Activated effector memory CD4-positive, alpha-beta T cell treated with anti-CD3 and anti-CD28 coated beads, Interleukin-2, amount 50 U/mL, for 16 hours (primary cell): Measurements from ENCODE around the gene SCART1.
"Not testable (repeated sequence)": the region's sequence is repeated elsewhere in the genome, so short reads cannot be mapped to it uniquely, and the experiment has no call there.

Experiments
- DNase-seq: peaks from one replicate; pipeline ENCODE4 v3.0.0-alpha.2; 2020

SCART1 gene

DNA sequence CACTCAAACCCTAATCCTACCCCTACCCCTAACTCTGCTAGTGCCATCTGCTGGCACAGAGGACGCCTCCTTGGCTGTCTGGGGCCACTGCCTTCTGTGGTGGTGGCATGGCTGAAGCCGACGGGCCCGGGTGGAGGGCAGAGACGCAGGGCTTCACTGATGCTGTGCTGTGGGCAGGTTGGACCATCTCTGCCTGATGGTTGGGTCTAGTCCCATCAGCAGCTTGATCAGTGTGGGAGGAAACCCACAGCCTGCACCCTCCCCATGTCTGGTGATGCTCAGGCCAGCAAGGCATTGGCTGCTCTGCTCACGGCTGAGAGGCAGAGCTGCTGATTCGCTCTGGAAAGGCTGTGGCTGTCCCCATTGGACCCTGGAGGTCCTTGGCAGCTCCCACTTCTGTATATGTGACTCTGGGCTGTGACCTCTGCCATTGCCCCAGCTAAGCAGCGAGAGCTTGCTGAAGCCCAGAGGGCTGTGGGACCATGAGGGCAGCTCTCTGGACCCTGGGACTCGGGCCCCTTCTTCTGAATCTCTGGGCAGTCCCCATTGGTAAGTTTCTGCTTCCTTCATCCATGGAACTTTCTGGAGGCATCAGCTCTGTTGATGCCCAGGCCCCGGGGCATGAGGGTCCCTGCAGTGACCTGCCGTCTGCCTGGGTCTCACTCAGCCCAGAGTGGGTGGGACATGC lies at the start of gene SCART1:
Gene SCART1 (plus strand): TSS at position 430 of the 688 bp plus-strand sequence. CDS start 53 bp downstream, at position 483.
- DNase-seq: peak; percentile 65

DNA sequence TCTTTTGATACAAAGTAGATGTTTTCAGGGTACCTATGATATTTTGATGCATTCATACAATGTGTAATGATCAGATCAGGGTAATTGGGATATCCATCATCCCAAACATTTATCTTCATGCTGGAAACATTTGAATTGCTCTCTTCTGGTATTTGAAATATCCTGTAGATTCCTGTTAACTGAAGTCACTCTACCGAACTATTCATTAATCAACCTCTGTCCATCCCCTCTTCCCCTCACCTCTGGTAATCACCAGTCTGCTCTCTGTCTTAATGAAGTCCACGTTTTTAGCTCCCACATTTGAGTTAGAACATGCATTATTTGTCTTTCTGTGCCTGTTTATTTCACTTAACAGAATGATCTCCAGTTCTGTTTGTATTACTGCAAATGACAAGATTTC lies 48.5 kb upstream of the SCART1 start:
- no peak for DNase-seq

DNA sequence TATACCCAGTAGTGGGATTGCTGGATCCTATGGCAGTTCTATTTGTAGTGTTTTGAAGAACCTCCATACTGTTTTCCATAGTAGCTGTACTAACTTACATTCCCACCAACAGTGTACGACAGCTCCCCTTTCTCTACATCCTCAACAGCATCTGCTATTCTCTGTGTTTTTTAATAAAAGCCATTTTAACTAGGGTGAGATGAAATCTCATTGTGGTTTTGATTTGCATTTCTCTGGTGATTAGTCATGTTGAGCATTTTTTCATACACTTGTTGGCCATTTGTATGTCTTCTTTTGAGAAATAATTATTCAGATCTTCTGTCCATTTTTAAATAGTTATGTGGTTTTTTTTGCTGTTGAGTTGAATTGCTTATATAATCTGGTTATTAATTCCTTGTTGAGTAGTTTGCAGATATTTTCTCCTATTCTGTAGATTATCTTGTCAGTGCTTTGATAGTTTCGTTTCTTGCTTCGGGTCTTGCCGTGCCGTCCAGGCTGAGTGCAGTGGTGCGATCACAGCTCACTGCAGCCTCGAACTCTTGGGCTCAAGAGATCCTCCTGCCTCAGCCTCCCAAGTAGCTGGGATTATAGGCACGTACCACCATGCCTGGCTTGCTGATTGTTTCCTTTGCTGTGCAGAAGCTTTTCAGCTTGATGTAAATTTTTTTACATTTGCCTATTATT lies 47.8 kb upstream of the SCART1 start:
- DNase-seq: peak; percentile 22

DNA sequence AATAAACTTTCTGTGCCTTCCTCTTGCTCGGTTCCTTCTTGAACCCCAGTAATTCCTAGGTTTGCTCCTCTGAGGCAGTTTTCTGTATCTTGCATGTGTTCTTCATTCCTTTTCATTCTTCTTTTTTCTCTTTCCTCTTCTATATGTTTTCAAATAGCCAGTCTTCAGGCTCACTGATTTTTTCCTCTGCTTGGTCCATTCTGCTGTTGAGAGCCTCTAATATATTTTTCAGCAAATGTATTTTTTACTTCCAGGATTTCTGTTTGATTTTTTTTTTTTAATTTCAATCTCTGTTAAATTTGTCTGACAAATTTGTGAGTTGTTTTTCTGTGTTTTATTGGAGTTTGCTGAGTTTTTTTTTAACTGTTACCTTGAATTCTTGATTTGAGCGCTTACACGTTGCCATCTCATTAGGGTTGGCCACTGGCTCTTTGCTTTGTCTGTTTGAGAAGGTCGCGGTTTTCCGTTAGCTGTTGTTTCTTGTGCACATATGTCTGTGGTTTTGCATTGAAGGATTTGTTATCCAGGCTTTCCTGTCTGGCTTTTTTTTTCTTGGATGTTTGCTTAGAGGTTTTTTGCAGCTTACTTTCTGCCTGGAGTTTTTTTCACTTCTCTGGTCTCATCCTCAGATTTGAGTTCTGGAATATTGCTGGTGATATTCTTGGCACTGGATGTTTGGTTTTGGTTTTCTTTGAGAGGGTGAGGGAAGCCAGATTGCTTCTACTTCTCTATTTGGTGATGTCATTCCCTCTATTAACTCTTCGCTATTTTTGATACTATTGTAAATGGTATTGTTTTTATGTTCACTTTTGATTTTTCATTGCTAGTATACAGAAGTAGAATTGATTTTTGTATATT lies 42.0 kb upstream of the SCART1 start:
- DNase-seq: no peak

DNA sequence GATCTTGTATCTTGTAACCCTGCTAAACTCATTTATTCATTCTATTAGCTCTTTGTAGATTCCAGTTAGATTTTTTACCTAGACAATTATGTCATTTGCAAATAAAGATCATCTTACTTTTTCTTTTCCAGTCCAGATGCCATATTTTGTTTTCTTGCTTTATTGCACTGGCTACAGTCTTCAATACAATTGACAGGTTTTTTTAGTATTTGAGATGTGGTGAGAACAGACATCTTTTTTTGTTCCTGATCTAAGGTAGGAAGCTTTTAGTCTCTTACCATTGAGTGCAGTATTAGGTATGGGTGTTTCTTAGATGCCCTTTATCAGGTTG lies 41.4 kb upstream of the SCART1 start:
- DNase-seq: no peak

DNA sequence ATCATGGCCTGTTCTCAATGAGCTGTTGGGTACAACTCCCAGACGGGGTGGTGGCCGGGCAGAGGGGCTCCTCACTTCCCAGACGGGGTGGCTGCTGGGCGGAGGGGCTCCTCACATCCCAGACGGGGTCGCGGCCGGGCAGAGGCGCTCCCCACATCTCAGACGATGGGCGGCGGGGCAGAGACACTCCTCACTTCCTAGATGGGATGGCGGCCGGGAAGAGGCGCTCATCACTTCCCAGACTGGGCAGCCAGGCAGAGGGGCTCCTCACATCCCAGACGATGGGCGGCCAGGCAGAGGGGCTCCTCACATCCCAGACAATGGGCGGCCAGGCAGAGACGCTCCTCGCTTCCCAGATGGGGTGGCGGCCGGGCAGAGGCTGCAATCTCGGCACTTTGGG lies 39.3 kb upstream of the SCART1 start:
- DNase-seq: peak; percentile 49

DNA sequence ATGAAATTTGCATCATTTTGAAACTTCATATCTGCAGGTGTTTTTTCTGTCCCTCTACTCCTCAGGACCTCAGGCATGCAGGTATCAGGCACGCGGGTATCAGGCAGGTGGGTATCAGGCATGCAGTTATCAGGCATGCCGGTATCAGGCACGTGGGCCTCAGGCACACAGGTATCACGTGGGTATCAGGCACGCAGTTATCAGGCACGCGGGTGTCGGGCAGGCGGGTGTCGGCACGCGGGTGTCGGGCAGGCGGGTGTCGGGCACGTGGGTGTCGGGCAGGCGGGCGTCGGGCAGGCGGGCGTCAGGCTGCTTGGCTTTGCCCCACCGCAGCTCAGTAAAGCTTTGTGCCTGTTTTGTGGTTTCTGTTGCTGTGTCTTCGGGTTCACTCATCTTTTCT lies 38.0 kb upstream of the SCART1 start:
- DNase-seq: no peak

DNA sequence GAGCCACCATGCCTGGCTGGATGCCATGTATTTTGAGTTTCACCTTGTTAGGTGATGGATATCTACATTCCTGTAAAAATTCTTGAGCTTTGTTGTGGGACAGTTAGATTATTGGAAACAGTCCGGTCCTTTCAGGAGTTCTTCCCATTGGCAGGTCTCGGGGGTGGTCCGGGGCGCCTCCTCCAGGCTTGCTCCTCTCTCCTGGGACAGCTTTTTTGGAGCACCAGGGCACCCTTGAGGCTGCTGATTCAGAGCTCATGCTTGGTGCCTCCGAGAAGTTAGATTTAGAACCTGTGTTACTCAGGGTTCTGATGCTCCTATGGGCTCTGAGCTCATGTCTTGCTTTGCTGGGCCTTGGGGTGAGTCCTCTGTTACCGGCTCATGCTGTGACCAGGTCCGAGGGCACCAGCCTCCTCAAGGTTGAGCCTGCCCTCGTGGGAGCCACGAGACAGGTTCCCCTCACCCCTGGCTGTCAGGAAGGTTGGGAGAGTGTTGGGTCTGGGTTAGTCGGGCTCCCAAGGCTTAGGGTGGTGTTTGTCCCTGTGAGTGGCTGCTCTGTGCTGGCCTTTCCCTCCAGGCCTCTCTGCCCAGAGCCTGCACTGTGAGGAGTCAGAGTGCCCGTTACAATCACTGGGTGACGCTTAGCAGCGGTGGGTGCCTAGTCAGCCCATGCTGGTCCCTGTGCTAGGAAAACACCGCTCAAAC lies 35.3 kb upstream of the SCART1 start:
- no peak for DNase-seq

DNA sequence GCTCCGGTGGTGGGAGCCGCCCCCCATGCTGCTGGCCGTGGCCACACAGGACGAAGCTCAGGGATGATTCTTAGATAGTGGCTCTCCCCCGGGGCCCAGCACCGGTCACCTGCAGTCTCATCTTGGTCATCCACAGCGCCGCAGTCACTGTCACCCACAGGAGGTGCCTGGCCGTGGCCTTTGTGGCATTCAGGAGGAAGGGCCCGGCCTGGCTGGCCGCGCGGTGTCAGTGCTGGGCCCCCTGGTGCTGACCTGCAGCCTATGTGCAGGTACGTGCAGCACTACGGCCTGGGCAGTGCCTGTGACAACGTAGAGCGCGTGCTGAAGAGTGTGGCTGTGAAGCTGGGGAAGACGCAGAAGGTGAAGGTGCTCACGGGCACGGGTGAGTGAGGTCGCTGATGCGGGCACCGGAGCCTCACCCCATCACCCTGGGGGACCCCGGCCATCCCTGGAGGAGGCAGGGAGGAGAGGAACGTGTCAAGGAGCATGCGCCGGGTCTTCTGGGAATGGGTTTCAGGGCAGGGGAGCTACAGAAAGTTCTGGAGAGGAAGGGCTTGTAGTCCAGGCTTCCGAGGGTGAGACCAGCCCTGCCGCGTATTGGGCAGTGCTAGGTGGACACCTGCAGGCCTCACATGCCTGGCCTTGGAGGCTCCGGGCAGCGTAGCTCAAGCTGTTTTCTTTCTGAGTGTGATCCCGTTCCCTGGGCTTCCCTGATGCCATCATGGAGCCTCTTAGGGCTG lies 34.4 kb upstream of the SCART1 start:
- DNase-seq: no peak

DNA sequence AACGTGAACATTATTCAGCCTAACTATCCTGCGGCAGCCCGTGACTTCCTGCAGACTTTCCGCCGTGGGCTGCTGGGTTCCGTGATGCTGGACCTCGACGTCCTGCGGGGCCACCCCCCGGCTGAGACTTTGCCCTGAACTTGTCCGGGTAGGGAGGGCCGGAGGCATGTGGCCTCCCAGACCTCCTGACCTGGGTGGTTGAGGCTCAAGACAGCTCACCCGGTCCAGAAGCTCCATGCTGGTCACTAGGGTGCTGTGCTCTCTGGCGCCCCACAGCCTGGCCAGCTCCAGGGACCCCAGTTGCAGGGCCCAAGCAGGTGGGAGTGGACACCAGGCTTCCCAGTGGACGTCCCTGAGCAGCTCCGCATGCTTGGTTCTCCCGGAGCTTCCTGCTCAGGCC lies 33.7 kb upstream of the SCART1 start:
- peak; percentile 59 for DNase-seq

DNA sequence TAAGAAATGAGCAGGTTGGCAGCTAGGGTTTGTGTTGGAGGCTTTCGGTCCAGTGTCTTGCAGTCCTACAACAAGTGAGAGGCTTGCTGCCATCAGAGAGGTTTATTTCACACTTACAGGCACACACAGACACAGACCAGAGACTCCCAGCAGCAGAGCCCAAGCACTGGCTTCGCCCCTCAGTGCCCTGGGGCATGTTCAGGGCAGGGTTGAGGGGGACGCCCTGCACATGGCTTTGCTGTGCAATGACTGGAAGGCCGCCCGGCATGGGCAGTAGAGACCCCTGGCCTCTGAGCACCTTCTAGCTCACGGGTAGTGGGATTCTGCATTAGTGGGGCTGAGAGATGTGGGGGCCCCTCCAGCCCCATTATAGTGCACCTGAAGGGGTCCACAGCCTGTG lies 33.2 kb upstream of the SCART1 start:
- no peak for DNase-seq

DNA sequence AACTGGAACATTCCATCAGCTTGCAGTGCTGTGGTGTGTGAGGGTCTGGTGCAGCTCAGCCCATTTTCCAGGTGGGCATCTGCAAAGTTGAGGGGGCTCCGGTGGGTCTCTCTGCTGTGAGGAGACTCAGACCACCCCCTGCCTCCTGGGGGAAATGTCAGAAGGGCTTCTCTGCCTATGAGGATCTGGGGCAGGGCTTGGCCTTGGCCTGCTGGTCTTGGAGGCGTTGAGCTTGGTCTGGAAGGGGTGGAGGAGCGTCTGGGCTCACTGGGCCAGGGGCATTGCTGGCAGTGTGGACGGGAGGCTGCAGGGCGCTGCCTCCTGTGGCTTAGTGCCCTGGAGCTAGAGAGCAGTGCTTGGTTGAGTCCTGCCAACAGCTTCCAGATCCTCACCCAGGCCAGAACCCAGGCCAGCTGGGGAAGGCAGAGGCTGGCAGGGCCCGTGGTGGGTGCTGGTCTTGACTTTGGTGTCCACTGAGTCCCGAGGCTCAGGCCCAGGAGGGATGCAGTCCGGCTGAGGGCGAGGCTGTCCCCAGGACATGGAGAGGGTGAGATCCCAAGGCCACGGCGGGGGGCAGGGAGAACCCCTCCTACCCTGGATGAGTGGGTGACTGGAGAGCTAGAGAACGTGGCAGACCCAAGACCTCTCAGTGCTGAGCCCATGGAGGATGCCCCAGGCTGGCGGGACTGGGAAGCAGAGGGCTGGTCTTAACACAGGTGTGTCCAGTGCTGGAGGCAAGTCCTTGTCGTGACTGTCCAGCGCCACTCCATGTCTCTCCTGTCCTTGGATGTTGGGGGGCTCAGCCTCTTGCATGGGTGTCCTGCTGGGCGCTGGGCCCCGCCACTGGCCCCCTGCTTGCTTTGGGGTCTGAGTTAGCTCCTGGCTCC lies 32.2 kb upstream of the SCART1 start:
- DNase-seq: peak; percentile 58

DNA sequence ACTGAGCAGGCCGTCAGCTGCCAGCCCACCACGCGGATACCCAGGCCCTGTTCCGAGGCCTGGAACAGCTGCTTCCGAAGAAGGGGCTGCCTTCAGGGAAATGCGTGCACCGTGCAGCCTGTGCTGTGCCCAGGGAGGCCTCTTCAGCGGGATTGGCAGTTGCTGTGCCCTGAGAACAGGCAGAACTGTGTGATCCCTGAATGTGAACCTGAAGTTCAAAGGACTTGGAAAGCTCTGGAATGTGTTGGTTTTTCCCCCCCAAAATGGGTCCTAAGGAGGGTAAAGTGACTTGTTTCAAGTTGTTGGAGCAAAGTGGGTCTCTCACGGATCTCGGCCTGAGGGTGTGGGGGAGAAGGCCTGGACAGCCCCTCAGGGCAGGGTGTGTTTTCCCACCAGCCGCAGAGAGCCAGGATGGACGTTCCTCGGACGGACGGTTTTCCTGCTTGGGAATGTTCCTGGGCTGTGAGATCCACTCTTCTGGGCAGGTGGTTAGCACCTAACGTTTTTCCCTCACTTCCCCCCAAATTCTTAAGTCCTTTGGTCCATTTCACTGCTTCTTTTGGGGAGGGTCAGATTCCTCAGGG lies 31.4 kb upstream of the SCART1 start:
- DNase-seq: no peak

DNA sequence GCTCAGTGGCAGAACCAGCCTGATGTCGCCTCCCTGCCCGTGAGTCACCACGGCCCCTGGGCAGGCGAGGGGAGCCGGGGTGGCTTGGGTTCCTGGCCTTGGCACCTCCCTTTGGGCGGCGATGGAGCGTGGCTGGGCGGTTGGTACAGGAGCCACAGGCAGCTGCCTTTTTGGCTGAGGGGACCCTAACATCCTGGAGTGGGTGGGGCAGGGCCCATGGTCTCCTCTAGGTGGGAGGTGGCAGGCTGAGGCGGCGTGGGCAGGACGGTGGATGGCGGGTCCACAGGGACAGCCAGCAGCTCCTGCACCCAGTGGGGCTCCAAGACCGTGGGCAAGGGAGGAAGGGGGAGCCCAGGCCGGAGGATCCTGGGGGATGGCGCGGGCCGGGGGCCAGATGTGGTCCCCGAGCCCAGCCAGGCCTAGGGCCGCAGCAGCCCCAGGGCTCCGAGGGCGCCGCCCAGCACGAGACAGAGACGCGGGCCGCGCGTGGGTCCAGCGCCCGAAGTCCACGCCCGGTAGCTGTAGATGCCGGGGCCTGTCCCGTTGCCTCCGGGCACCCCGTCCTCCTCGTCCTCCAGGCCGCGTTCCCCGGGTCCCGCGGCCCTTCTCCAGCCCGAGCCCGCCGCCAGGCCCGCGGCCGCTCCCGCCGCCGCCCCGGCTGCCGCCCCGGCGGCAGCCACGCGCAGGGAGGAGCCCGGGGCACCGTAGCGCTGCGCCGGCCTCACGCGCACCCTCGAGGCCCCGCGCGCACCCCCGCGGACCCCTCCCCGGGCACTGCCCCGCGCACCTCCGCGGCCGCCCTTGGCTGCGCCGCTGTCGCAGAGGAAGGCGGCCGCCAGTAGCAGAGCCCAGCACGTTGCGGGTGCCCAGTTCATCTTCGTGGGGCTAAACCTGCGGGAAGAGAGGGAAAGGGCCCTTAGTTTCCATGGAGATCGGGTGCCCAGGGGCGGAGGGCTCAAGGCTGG lies 30.7 kb upstream of the SCART1 start:
- DNase-seq: peak; percentile 58

DNA sequence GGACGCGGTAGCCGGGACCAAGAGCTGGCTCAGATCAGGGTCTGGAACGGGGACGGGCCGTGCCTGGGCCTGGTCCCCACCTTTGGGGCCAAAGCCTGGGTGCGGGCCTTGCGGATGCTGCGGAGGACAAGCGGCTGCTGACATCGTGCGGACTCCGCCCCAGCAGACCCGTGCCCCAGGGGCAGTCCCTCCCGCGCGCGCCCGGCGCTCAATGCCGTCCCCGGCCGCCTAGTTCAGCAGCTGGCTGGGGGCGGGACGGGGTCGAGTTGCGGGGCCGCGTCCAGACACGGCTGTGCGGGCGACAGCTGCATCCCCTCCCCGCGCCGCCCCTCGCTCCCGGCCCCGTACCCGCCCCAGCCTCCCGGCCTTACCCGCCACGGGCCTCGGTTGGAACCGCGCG lies 29.6 kb upstream of the SCART1 start:
- peak; percentile 55 for DNase-seq

DNA sequence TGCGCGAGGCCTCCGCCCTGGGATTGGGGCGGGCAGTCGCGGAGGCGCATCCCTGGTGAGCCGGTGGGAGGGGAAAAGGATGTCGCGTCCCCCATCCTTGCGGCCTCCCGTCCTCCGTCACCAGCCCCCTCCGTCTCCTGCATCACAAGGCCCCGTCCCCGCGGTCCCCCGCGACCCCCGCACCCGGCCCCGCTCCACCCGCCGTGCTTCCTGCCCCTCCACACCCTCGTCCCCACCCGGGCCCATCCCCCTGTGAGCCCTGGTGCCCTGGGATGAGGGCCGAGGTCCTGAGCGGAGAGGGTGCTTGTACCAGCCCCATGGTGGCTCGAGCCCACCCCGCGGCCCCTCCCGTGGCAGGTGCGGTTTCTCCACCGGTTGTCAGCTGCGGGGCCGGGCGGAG lies 29.1 kb upstream of the SCART1 start, which contains the start of gene SPRN:
Gene SPRN (minus strand): TSS at position 25 of the 400 bp plus-strand sequence. CDS start 944 bp downstream, outside the sequence.
- peak; percentile 57 for DNase-seq

DNA sequence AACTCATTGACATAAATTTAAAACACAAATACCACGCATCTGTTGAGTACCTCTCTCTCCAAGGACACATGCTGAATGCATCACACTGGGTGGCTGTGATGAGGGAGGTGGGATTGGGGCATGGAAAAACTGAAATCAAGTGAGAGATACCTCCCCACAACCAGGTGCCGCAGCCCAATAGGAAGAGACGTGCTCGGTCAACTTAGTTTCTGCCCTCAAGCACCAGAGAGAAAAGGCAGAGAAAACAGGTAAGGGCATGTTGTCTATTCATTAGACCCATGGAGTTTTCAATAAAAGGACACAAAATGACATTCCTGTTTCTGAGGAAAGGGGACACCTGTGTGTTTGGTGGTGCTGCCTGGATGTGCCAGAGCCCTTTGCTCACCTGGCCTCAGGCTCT lies 24.2 kb upstream of the SCART1 start:
- not testable (repeated sequence) for DNase-seq

DNA sequence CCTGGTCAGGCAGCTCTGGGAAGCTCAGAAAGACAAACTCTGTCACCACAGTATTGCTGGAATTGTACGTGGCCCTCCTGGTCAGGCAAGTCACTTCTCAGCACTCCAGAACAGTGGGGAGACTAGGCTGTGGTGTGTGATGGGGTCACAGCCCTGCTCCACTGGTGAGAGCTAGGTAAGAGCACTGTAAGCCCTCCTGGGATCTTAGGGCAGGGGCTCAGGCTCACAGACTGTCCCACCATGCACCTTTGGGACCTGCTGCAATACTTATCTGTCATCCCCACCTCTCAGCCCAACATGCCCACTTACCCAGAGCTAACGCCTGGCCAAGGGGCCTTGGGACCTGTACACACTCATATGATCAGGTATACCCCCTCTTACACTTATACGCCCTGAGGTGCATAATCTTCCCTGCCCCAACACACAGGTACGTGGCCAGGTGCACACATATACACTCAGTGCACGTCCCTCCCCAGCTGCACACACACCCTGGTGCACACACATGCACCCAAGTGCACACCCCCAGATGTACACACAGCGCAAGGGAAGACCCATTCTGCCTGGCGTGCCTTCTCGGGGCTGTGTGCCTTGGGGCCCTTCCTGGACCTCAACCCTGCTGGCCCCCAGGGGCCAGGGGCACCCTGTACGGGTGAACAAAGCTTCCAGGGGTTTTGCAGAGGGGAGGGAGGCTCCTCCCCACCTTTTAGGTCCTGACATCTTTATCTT lies 21.7 kb upstream of the SCART1 start:
- not testable (repeated sequence) for DNase-seq

DNA sequence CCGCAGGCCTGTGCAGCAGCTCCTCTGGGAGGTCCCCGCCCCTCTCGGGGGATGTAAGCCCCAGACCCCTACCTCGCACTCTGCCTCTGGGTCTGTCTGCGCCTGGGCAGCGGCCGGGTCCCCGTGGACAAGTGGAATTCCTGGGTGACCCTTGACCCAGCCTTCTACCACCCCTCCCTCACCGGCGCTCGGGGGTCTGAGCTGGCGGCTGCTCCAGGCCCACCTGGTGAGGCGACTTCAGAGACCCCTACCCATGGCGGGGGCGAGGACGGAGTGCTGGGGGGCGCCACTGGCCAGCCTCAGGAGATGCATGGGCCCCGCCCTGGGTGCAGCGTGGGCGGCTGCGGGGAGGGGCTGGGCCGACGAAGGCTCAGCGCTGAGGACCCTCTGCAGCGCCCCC lies 21.0 kb upstream of the SCART1 start:
- DNase-seq: not testable (repeated sequence)
